ENCODE data around the gene ELMO1. TPM values are rescaled to one million over a fixed set of nuclear protein-coding genes. Genes with fewer than 3 reads are reported as not detected.

ELMO1 gene
- total RNA-seq, 2 experiments from 2014 or later = 72.8 to 75.3 TPM

DNA sequence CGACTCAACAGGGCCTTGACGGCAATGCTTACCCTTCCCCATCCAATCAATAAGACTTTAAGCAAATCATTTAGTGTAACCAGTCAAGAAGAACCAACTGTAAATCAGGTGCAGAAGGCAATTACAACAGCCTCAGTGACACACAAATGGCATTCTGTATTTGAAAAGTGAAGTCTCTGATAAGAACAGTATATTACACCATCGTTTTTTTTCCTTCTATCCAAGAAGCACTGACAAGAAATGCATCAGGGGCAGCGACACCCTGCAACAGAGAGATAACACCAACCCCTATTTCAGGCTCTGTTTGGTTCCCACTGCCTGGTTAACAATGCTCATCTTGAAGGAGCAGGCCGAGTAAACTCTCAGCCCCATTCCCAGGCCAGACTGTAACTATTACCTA, 520.4 kb downstream of the ELMO1 start:
- peaks cover 23% of the 10 kb centered on the region for H3K36me3 Mint-ChIP-seq (ENCODE audit: low read depth)
- ChIA-PET POLR2A (no interaction called here), CTCF (interaction anchor here (1.0 kb wide), 1 partner anchor 9 kb away, joined by 3 read pairs; no protein-coding TSS in a partner anchor)
- ATAC-seq (no peak), DNase-seq (no peak)
- peak overlapping the region; percentile 36 for H3K27ac Mint-ChIP-seq
- intact Hi-C loops (cut with micrococcal nuclease) = no loop called here
- no peaks in the 10 kb centered on the region for H3K27me3 Mint-ChIP-seq
- no peak overlapping the region for H3K4me3 Mint-ChIP-seq
- peaks cover 4% of the 10 kb centered on the region for H3K9me3 Mint-ChIP-seq
- TF ChIP-seq, protein P1, sequence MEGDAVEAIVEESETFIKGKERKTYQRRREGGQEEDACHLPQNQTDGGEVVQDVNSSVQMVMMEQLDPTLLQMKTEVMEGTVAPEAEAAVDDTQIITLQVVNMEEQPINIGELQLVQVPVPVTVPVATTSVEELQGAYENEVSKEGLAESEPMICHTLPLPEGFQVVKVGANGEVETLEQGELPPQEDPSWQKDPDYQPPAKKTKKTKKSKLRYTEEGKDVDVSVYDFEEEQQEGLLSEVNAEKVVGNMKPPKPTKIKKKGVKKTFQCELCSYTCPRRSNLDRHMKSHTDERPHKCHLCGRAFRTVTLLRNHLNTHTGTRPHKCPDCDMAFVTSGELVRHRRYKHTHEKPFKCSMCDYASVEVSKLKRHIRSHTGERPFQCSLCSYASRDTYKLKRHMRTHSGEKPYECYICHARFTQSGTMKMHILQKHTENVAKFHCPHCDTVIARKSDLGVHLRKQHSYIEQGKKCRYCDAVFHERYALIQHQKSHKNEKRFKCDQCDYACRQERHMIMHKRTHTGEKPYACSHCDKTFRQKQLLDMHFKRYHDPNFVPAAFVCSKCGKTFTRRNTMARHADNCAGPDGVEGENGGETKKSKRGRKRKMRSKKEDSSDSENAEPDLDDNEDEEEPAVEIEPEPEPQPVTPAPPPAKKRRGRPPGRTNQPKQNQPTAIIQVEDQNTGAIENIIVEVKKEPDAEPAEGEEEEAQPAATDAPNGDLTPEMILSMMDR (IDR thresholded peaks at IDR 0.05) = no peak
- H3K4me1 Mint-ChIP-seq (ENCODE audit: low read depth) = peaks cover 8% of the 10 kb centered on the region

DNA sequence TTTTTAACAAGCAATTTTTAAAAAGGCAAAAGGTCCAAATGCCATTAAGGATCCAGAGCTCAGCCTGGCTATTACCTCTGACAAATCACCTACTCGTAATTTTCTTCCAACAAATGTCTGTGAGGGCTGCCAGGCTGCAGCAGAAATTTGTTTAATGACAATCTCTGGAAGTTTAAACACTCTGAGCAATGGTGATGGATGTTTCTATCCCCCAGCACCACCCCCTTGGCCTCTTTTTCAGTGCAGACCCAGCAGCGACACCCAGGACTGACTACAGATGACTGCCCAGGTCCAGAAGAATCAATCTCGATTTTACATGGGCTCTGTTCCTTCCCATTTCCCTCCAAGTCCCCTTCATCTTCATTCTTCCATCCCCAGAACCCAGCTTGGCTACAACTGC, 523.0 kb downstream of the ELMO1 start:
- POLR2A ChIA-PET = no interaction called here
- no peak for ATAC-seq
- peaks cover 7% of the 10 kb centered on the region for H3K9me3 Mint-ChIP-seq
- intact Hi-C loops (cut with micrococcal nuclease) = no loop called here
- TF ChIP-seq, protein P1 (IDR thresholded peaks at IDR 0.05) = no peak
- H3K36me3 Mint-ChIP-seq (ENCODE audit: low read depth) = peaks cover 36% of the 10 kb centered on the region
- H3K4me1 Mint-ChIP-seq (ENCODE audit: low read depth) = peaks cover 8% of the 10 kb centered on the region
- no peak overlapping the region for H3K27ac Mint-ChIP-seq
- no peak for DNase-seq
- H3K4me3 Mint-ChIP-seq = no peak overlapping the region
- CTCF ChIA-PET = no interaction called here
- H3K27me3 Mint-ChIP-seq = no peaks in the 10 kb centered on the region

DNA sequence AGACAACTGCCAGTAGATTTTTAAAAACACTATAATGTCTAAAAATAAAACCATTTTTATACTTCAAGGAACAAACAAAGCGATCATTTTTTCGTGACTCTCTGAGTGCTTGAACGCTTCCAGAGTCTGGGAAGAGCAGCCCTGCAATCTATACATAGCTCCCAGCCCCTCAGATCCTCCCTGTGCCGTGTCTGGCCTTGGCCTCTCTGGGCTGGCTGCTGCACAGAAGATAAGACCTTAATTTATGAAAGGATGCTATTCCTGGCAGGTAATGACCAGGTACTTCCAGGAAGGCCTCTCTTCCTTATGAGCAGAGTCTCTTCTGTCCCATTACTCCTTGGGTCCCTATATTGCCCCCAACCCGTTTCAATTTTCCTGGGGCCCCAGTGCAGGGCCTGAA, 523.5 kb downstream of the ELMO1 start:
- intact Hi-C loops (cut with micrococcal nuclease) = no loop called here
- no peak overlapping the region for H3K4me3 Mint-ChIP-seq
- peaks cover 8% of the 10 kb centered on the region for H3K4me1 Mint-ChIP-seq (ENCODE audit: low read depth)
- peak overlapping the region; percentile 15 for H3K27ac Mint-ChIP-seq
- ATAC-seq (no peak), DNase-seq (no peak)
- POLR2A ChIA-PET = no interaction called here
- CTCF ChIA-PET = no interaction called here
- no peaks in the 10 kb centered on the region for H3K27me3 Mint-ChIP-seq
- peaks cover 37% of the 10 kb centered on the region for H3K36me3 Mint-ChIP-seq (ENCODE audit: low read depth)
- TF ChIP-seq, protein P1 (IDR thresholded peaks at IDR 0.05) = no peak
- H3K9me3 Mint-ChIP-seq = peaks cover 7% of the 10 kb centered on the region

DNA sequence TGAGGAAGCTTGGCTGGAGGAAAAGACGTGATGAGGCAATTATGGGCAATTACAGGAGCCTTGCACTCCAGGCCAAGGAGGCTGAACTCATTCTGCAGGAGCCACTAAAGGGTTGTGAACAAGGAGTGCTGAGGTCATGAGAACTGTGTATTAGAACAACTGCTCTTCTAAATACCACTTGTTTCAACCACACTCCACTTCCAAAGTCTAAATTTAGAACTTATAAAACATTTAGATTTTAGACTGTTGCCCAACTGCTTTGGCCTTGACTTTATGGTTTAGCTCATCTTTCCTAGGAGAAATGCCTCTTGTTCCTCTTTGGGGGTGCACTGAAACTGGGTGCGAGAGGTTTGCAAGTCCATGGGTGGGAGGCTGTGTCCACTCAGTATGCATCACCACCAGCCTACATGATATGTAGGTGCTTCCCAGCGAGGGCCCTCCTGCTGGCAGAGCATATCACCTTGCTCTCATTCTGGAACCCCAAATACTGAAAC, 524.7 kb downstream of the ELMO1 start:
- peaks cover 7% of the 10 kb centered on the region for H3K9me3 Mint-ChIP-seq
- intact Hi-C loops (cut with micrococcal nuclease) = no loop called here
- POLR2A ChIA-PET = no interaction called here
- no peaks in the 10 kb centered on the region for H3K27me3 Mint-ChIP-seq
- peaks cover 32% of the 10 kb centered on the region for H3K36me3 Mint-ChIP-seq (ENCODE audit: low read depth)
- H3K4me3 Mint-ChIP-seq = no peak overlapping the region
- CTCF ChIA-PET = no interaction called here
- ATAC-seq = no peak
- DNase-seq = no peak
- H3K27ac Mint-ChIP-seq = no peak overlapping the region
- peaks cover 8% of the 10 kb centered on the region for H3K4me1 Mint-ChIP-seq (ENCODE audit: low read depth)
- TF ChIP-seq, protein P1 (IDR thresholded peaks at IDR 0.05) = no peak

DNA sequence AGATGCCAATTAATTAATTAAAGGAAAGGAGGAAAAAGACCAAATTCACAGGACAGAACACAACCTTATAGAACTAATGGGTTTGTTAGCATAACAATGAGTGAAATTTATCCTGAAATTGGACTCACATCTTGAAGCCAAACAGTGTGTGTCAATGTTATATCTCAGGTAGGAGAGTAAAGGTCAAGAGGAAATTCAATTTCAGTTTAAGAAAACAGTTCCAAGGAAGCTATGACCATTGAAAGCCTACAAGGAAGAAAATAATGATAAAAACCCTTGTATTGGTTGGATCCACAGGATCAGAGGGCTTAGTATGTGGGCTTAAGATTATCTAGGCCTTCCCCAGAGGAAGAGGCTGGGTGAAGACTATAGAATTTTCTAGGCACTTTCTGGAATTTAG, 525.5 kb downstream of the ELMO1 start:
- TF ChIP-seq, protein P1 (IDR thresholded peaks at IDR 0.05) = no peak
- Mint-ChIP-seq H3K36me3 (ENCODE audit: low read depth) (peaks cover 30% of the 10 kb centered on the region), H3K9me3 (peaks cover 7% of the 10 kb centered on the region), H3K4me3 (no peak overlapping the region), H3K4me1 (ENCODE audit: low read depth) (peaks cover 8% of the 10 kb centered on the region), H3K27me3 (no peaks in the 10 kb centered on the region), H3K27ac (no peak overlapping the region)
- CTCF ChIA-PET = no interaction called here
- ATAC-seq (no peak), DNase-seq (no peak)
- POLR2A ChIA-PET = no interaction called here
- intact Hi-C loops (cut with micrococcal nuclease) = no loop called here
